HG03060 (cell line): Measurements from ENCODE around the gene LRRC51.

ENCODE experiments used
- ATAC-seq: cut with Tn5 transposase; IDR thresholded peaks from one replicate; pipeline ENCODE4 v1.9.1; 2021; ENCODE audit warnings: low read depth, moderate number of reproducible peaks; ENCODE audit not compliant: unreplicated experiment

Gene LRRC51

GRCh38 chr11:72080326-72081183 is at the start of gene LRRC51, which contains the start of gene NUMA1:
TSS of gene LRRC51 (plus strand) at chr11:72080850. CDS start at chr11:72089084, 8,234 bp downstream.
TSS of gene NUMA1 (minus strand) at chr11:72080542. CDS start at chr11:72035943, 44,599 bp downstream.
- peak; percentile 96 for ATAC-seq

GRCh38 chr11:72036687-72037086 is 44.0 kb upstream of the LRRC51 start:
- no peak for ATAC-seq

- ATAC-seq: no peak
Observed at GRCh38 chr11:72037554-72038311, 42.9 kb upstream of the LRRC51 start.

DNA sequence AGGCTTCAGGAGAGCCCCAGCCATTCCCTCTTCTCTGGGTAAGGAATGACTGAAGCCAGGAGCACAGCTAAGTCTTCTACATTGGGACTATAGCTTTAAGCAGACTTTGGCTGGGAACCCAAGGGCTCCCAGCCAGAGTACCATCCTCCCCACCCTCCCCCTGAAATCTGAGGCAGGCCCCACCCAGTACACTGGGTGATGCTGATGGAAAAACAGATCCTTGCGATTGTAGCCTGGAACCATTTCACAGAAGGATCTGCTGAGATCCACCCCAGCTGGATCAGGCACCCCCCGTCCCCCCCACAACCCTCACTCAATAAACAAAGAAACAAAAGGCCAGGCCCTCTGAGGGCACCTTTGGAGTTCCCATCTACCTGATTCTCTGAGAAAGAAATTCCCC is 42.2 kb upstream of the LRRC51 start:
- no peak for ATAC-seq

GRCh38 chr11:72039031-72039855 is 41.4 kb upstream of the LRRC51 start:
- no peak for ATAC-seq

GRCh38 chr11:72039856-72040401 is 40.7 kb upstream of the LRRC51 start:
- ATAC-seq: no peak

DNA sequence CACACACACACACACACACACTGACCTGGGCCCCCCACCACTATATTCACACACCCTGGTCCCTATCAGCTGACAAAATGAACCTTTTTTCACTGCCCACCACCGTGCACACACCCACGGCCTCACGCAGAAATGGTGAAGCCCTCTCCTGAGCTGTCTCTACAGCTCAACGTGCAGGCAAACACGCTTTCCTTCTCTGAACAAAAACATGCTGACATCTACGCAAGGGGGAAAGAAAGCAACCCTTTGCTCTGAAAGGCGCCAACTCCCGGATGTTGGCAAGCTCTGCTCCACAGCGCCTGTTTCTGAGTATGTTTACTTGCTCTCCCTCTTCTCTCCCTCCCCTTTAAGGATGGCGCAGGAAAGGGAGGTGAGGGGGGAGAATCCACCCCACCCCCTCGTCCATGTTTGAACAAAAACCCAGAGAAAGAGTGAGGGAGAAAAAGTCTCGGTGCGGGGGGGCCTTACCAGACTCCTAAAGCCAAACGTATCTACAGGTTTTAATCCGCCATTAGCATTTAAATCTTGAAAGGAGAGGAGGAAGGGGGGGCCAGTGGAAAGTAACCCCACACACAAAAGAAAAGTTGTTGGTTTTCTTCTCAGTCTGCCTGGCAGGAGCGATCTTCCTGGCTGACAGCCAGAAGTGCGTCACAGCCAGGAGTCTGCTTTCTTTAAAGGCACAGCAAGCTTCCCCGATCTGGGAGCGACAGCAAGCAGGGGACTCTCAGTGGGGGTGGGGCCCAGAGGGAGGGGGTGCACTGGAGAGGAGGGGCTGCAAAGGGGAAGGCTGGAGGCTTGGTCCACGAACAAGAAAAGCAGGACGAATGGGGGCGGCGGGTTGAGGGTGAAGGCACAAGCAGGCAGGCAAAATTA is 39.9 kb upstream of the LRRC51 start:
- ATAC-seq: no peak

DNA sequence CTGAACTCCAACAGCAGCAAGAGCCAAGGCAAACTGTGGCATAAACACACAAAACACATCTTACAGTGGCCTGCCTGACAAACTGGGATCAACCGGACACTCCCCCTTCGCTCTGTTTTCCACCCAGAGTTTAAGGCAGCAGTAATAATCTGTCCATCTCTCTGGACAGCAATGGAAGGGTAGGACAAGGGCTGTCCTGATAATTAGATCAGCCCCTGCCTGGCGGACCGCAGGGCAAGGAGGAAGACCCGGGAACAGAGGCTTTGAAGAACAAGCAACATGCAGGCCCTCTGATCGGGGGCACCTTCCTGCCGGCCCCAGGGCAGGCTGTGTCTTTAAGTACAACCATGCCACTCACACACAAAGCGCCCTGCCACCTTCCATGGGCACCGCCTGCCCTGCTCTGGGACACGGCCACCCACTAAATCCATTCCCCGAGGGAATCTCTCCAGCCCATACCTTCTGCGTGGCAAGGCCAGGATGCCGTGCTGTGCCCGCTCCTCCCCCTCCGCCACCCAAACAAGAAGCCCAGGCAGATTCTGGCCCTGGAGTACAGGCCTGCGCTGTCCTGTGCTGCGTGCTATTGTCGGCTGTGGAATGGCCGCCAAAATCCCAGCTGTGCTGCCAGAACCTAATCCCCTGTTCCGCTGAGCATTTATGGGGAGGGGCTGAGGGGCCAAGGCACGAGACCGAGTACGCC is 39.1 kb upstream of the LRRC51 start:
- ATAC-seq: no peak

- no peak for ATAC-seq
Observed at GRCh38 chr11:72042064-72042745, 38.4 kb upstream of the LRRC51 start.

DNA sequence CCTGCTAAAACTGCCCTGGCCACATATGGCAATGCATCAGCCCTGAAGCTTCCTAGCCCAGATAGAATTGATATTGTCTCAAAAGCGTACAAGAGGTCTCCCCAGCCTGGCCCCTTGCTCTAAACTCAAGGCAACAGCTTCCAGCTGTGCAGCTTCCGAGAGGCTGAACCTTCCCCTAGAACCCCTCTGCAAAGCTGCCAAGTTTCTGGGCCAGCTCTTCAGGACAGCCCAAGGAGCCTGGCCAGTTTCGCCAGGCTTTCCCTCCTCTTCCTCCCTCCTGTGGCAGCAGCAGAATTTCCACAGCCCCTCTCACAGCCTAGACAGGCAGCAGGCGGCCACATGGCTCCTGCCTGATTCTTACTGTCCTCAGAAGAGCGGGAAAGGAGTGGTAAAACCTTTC is 34.8 kb upstream of the LRRC51 start:
- ATAC-seq: no peak

DNA sequence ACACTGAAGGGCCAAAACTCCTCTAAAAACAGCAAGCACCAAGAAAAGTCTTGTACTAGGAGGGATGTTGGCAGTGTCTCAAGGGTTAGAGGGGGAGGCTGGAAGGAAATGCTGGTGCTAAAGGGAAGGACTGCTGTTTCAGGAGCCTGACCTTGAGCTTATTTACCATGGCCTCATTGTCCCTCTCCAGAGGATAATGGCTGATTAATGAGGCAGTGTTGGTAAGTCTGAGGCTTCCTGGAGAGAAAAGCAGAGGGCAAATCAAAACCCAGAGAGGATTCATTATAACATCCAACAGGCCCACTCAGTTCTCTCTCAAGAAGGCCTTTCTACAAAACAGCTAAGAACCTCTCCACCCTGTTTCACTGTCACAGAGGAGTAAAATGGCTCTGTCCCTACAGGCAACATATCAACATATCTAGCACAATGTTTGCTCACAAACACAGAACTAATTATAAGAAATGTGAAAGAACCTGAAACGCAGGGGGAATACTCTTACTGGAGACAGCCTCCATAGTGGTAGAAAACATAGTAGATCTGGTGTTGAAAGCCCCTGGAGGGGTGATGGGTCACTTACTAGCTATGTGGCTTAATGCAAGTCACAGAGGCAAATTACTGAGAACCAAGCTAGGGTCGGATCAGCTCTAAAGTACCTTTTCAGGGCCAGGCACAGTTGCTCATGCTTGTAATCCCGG is 31.7 kb upstream of the LRRC51 start:
- ATAC-seq: no peak

GRCh38 chr11:72058416-72059034 is 22.1 kb upstream of the LRRC51 start:
- no peak for ATAC-seq

GRCh38 chr11:72061739-72062396 is 18.8 kb upstream of the LRRC51 start:
- no peak for ATAC-seq

GRCh38 chr11:72066855-72067254 is 13.8 kb upstream of the LRRC51 start:
- no peak for ATAC-seq

- no peak for ATAC-seq
Observed at GRCh38 chr11:72067266-72067665, 13.4 kb upstream of the LRRC51 start.

GRCh38 chr11:72067676-72068075 is 13.0 kb upstream of the LRRC51 start:
- no peak for ATAC-seq

DNA sequence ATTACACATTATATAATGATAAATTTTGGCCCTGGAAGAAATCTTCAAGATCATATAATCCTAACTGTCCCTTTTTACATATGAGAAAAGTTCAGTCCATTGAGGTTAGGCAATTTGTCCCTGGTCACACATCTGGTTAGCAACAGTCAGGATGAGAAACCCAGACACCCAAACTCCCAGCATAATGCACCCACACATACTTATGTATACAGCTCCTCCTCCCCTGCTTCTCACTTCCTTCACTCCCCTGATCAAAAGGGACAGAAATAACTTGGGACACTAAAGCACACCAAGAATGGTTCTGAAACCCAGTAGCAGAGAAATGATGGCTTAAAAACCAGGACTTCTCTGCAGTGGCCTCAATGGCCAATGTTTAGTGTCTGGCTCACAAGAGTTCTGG is 11.4 kb upstream of the LRRC51 start:
- no peak for ATAC-seq
